ENCODE data around the gene ZNF846.
"Not testable (repeated sequence)": the region's sequence is repeated elsewhere in the genome, so short reads cannot be mapped to it uniquely, and the experiment has no call there.

Gene ZNF846

GRCh38 chr19:9784163-9784496 is 15.6 kb upstream of the ZNF846 start:
- DNase-seq (ENCODE audit: low spot score) = not testable (repeated sequence)

- DNase-seq (ENCODE audit: low spot score) = no peak
Observed at GRCh38 chr19:9782338-9782737, 13.8 kb upstream of the ZNF846 start.

- no peak for DNase-seq (ENCODE audit: low spot score)
Observed at GRCh38 chr19:9757544-9758501, 10.7 kb downstream of the ZNF846 start.

GRCh38 chr19:9752701-9753443 is 15.7 kb downstream of the ZNF846 start:
- no peak for DNase-seq (ENCODE audit: low spot score)

- no peak for DNase-seq (ENCODE audit: low spot score)
Observed at GRCh38 chr19:9751446-9751845, 17.1 kb downstream of the ZNF846 start.

- no peak for DNase-seq (ENCODE audit: low spot score)
Observed at GRCh38 chr19:9741476-9742171, 26.9 kb downstream of the ZNF846 start.

- DNase-seq (ENCODE audit: low spot score) = no peak
Observed at GRCh38 chr19:9735986-9736385, 32.6 kb downstream of the ZNF846 start.

- DNase-seq (ENCODE audit: low spot score) = not testable (repeated sequence)
Observed at GRCh38 chr19:9730056-9730455, 38.5 kb downstream of the ZNF846 start.

- DNase-seq (ENCODE audit: low spot score) = no peak
Observed at GRCh38 chr19:9729162-9729561, 39.4 kb downstream of the ZNF846 start.

- no peak for DNase-seq (ENCODE audit: low spot score)
Observed at GRCh38 chr19:9727644-9728043, 40.9 kb downstream of the ZNF846 start.

GRCh38 chr19:9725508-9726201 is 42.9 kb downstream of the ZNF846 start:
- not testable (repeated sequence) for DNase-seq (ENCODE audit: low spot score)

- DNase-seq (ENCODE audit: low spot score) = no peak
Observed at GRCh38 chr19:9724157-9724556, 44.4 kb downstream of the ZNF846 start.

- DNase-seq (ENCODE audit: low spot score) = no peak
Observed at GRCh38 chr19:9721861-9722260, 46.7 kb downstream of the ZNF846 start.

GRCh38 chr19:9720541-9720940 is 48.0 kb downstream of the ZNF846 start:
- DNase-seq (ENCODE audit: low spot score) = no peak

- no peak for DNase-seq (ENCODE audit: low spot score)
Observed at GRCh38 chr19:9711815-9712214, 56.7 kb downstream of the ZNF846 start.

- no peak for DNase-seq (ENCODE audit: low spot score)
Observed at GRCh38 chr19:9709305-9709704, 59.2 kb downstream of the ZNF846 start.

- DNase-seq (ENCODE audit: low spot score) = no peak
Observed at GRCh38 chr19:9705836-9706235, 62.7 kb downstream of the ZNF846 start.

GRCh38 chr19:9702186-9702585 is 66.4 kb downstream of the ZNF846 start:
- DNase-seq (ENCODE audit: low spot score) = no peak

All from CD4-positive, alpha-beta T cell treated with Interleukin-2 at 100 ng/mL for 4 hours (primary cell).